C4-2B (cell line): ENCODE results near the gene CAB39L.

Experiments used
- CTCF ChIP-seq: fragments of 450-650 bp; conservative IDR thresholded peaks from 2 replicates; pipeline ENCODE4 v1.5.1; 2017; ENCODE audit warnings: mild to moderate bottlenecking
- ZFX ChIP-seq: fragments of 450-650 bp; IDR thresholded peaks from 2 replicates; pipeline ENCODE4 v1.6.1; 2017

GRCh38 chr13:49472186-49472585 lies 28.3 kb upstream of the CAB39L start:
- TF ChIP-seq CTCF (no peak), ZFX (no peak)
